Peyer's patch (tissue), 4 donors: ENCODE measurements around the gene SOX6. TPM values are rescaled to one million over a fixed set of nuclear protein-coding genes. Genes with fewer than 3 reads are reported as not detected.

Experiments used
- DNase-seq, 3 donors: peaks; one replicate each; pipeline ENCODE4 v3.0.0-alpha.2; 2017 to 2019
- H3K27ac ChIP-seq, 4 donors: fragments of 200-600 bp; sonication (generic); one replicate each; pipeline ENCODE4 v1.5.1; 2016 to 2019
- H3K27me3 ChIP-seq, 2 donors: fragments of 200-600 bp; sonication (generic); one replicate each; pipeline ENCODE4 v1.5.1; 2019
- H3K36me3 ChIP-seq, 3 donors: fragments of 200-600 bp; sonication (generic); one replicate each; pipeline ENCODE4 v1.5.1; 2016 to 2019
- H3K4me1 ChIP-seq, 4 donors: fragments of 200-600 bp; sonication (generic); one replicate each; pipeline ENCODE4 v1.5.1; 2016 to 2019
- H3K4me3 ChIP-seq, 4 donors: fragments of 200-600 bp; sonication (generic); 1 replicate in 3 of 4; 2 replicates in 1 of 4; pipeline ENCODE4 v1.5.1; 2016 to 2019; ENCODE audit warnings: mild to moderate bottlenecking in 1 of 4
- H3K9me3 ChIP-seq, 4 donors: fragments of 200-600 bp; sonication (generic); one replicate each; pipeline ENCODE4 v1.5.1; 2016 to 2019; ENCODE audit warnings: mild to moderate bottlenecking in 1 of 4
- POLR2A ChIP-seq, 2 donors: fragments of 450-650 bp; IDR thresholded peaks; one replicate each; pipeline ENCODE4 v1.5.1; 2017; ENCODE audit warnings: antibody characterized with exemption in 2 of 2, mild to moderate bottlenecking in 2 of 2, moderate library complexity in 2 of 2
- total RNA-seq, 4 donors: library from RNA; depleted of rRNA; stranded (reverse); fragments of >200 nt; gene quantifications; one replicate each; pipeline ENCODE4 v1.1.0, GENCODE V29; 2016
- TF ChIP-seq, protein P1 (sequence below), 6 experiments: fragments of 450-650 bp in 4 of 6; fragments of 200-600 bp in 2 of 6; sonication (generic) in 1 of 6; IDR thresholded peaks; one replicate each; pipeline ENCODE4 v1.5.1; 2017 to 2019; ENCODE audit warnings: antibody characterized with exemption in 6 of 6, mild to moderate bottlenecking in 3 of 6, moderate library complexity in 1 of 6

SOX6 gene
- total RNA-seq, 4 donors from 2014 or later, result 144 to 205 (median 161) TPM

DNA sequence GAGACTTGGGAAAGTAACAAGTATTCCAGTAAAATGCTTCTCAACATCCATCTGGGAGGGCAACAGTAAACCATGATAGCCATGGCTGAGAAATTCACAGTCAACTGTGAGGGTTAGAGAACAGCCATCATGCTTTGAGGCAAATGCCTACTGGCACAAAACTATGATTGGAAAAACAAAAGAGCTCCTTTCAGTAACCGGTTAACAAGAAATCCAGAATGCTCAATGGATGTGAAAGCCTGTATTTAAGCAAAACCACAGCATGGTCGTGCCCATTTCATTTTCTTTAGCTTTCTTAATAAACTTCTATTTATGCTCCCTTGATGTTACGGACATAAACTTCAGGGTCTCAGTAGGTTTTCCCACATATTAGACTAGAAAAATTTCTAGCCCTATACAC lies 139.5 kb downstream of the SOX6 start:
- no peak overlapping the region for H3K27ac ChIP-seq
- no peaks in the 10 kb centered on the region for H3K4me1 ChIP-seq
- no peak for DNase-seq
- TF ChIP-seq POLR2A (IDR thresholded peaks at IDR 0.05), result no peak
- TF ChIP-seq, protein P1, sequence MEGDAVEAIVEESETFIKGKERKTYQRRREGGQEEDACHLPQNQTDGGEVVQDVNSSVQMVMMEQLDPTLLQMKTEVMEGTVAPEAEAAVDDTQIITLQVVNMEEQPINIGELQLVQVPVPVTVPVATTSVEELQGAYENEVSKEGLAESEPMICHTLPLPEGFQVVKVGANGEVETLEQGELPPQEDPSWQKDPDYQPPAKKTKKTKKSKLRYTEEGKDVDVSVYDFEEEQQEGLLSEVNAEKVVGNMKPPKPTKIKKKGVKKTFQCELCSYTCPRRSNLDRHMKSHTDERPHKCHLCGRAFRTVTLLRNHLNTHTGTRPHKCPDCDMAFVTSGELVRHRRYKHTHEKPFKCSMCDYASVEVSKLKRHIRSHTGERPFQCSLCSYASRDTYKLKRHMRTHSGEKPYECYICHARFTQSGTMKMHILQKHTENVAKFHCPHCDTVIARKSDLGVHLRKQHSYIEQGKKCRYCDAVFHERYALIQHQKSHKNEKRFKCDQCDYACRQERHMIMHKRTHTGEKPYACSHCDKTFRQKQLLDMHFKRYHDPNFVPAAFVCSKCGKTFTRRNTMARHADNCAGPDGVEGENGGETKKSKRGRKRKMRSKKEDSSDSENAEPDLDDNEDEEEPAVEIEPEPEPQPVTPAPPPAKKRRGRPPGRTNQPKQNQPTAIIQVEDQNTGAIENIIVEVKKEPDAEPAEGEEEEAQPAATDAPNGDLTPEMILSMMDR (IDR thresholded peaks at IDR 0.05), result no peak
- H3K4me3 ChIP-seq, result no peak overlapping the region
- H3K9me3 ChIP-seq, result no peaks in the 10 kb centered on the region
- no peaks in the 10 kb centered on the region for H3K36me3 ChIP-seq
- H3K27me3 ChIP-seq, result no peaks in the 10 kb centered on the region

DNA sequence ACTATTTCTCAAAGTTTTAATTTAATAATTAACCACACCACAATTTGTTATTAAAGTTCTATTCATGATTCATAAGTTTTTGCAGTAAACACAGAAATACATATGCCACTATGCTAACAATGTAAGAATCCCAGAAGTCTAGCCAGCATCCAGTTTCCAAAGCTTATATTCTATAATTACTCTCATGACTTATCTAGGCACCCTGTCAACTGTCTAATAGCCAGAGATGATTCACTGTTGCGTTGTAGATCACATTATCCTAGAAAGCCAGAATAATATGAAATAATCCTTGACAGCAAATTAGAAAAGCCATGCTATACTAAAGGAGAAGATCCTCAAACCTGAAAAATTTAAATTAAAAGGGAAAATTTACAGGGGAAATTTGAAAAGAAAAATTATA lies 141.0 kb downstream of the SOX6 start:
- no peak for DNase-seq
- Histone ChIP-seq H3K4me1 (no peaks in the 10 kb centered on the region), H3K36me3 (no peaks in the 10 kb centered on the region), H3K27me3 (no peaks in the 10 kb centered on the region), H3K27ac (no peak overlapping the region), H3K4me3 (no peak overlapping the region), H3K9me3 (no peaks in the 10 kb centered on the region)
- TF ChIP-seq POLR2A (IDR thresholded peaks at IDR 0.05), result no peak
- TF ChIP-seq, protein P1 (IDR thresholded peaks at IDR 0.05), result no peak

DNA sequence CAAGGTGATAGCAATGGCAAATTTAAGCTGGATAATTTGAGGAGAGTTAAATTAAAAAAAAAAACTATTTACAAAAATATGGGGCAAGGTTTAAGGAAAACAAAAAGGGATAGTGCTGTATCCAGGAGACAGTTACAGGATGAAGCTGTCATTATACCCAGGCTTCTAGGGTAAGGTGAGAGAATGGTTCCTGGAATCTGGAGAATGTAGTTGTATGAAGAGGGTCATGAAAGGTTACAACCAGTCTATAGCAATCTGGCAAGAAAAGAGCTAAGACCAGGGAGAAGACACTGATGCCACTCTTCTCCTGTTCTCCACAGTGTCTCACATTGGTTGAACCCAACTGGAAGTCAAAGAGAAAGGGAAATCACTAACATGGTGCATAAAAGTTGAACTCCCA lies 144.9 kb downstream of the SOX6 start:
- TF ChIP-seq, protein P1 (IDR thresholded peaks at IDR 0.05), result no peak
- no peak for TF ChIP-seq POLR2A (IDR thresholded peaks at IDR 0.05)
- no peak overlapping the region for H3K4me3 ChIP-seq
- no peak for DNase-seq
- H3K27ac ChIP-seq, result no peak overlapping the region
- H3K36me3 ChIP-seq, result no peaks in the 10 kb centered on the region
- no peaks in the 10 kb centered on the region for H3K27me3 ChIP-seq
- no peaks in the 10 kb centered on the region for H3K4me1 ChIP-seq
- no peaks in the 10 kb centered on the region for H3K9me3 ChIP-seq

DNA sequence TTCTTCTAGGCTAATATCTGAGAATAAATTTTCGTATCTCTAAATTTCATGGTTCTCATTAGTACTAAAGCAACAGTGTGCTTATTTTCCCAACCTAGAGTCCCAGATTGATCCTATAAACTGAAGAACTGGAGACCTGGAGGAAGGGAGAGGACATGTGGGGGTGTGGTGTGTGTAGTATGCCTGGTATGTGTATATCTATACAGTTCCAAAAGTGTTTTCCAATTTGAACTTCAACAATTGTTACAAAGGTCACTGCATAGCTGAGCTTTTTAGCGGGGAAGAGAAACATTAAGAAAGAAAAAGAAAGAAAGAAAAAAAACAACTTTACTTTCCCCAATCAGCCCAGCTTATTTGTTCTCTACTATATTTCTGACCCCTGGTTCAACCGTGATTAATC lies 152.1 kb downstream of the SOX6 start:
- DNase-seq, result no peak
- H3K27ac ChIP-seq, result no peak overlapping the region
- H3K9me3 ChIP-seq, result no peaks in the 10 kb centered on the region
- no peak overlapping the region for H3K4me3 ChIP-seq
- H3K36me3 ChIP-seq, result no peaks in the 10 kb centered on the region
- H3K4me1 ChIP-seq, result no peaks in the 10 kb centered on the region
- H3K27me3 ChIP-seq, result no peaks in the 10 kb centered on the region
- TF ChIP-seq, protein P1 (IDR thresholded peaks at IDR 0.05), result no peak
- no peak for TF ChIP-seq POLR2A (IDR thresholded peaks at IDR 0.05)

DNA sequence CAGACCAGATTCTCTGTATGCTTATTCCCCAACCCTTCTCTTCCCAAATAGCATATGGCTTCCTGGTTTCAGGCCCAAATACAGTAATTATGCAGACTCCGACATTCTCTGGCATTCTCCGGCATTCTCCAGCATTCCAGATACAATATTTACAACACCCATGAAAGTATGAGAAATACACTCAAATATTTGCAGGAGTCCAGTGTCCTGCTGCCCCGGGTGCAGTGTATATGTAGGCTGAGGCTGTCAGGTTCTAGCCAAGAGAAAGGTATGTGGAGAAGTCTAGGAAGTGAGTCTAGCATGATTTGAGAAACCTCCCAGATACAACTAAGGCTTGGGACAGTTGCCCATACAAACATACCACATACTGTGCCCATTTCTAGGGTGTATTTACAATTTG lies 160.7 kb downstream of the SOX6 start:
- Histone ChIP-seq H3K36me3 (no peaks in the 10 kb centered on the region), H3K27me3 (no peaks in the 10 kb centered on the region), H3K27ac (no peak overlapping the region), H3K4me3 (no peak overlapping the region), H3K4me1 (no peaks in the 10 kb centered on the region), H3K9me3 (no peaks in the 10 kb centered on the region)
- TF ChIP-seq POLR2A (IDR thresholded peaks at IDR 0.05), result no peak
- TF ChIP-seq, protein P1 (IDR thresholded peaks at IDR 0.05), result no peak
- no peak for DNase-seq

DNA sequence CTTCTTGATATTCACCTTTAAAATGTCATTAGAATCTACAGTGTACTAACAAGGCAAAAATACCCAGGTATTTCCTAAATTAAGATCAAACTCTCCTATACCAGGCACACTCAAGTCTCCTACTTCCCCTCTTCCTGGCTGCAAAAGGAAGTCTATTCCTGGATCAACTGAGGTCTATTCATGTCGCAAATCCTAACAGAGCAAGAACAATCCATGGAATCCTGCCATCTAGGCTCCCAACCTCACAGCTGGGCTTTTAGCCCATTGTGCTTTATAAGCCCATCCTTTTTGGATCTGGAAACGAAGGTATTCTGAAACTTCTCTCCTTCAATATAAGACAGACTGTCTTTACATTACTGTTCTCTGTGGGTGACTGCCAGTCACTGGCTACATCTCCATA lies 161.8 kb downstream of the SOX6 start:
- Histone ChIP-seq H3K27me3 (no peaks in the 10 kb centered on the region), H3K4me1 (no peaks in the 10 kb centered on the region)
- no peak for TF ChIP-seq POLR2A (IDR thresholded peaks at IDR 0.05)
- TF ChIP-seq, protein P1 (IDR thresholded peaks at IDR 0.05), result peak in 1 of 6 experiments; percentile 11

More for the DNA sequence above, 161.8 kb downstream of the SOX6 start:
- Histone ChIP-seq H3K36me3 (no peaks in the 10 kb centered on the region), H3K4me3 (no peak overlapping the region), H3K9me3 (no peaks in the 10 kb centered on the region), H3K27ac (no peak overlapping the region)
- no peak for DNase-seq
